Subcutaneous adipose tissue (tissue), 4 donors: ENCODE data around the gene KRTAP5-6. TPM values are rescaled to one million over a fixed set of nuclear protein-coding genes. Genes with fewer than 3 reads are reported as not detected.

Experiments used
- total RNA-seq, 4 donors: library from RNA; depleted of rRNA; stranded (reverse); fragments of >200 nt; gene quantifications; one replicate each; pipeline ENCODE4 v1.1.0, GENCODE V29; 2016
- TF ChIP-seq, protein P1 (sequence below): fragments of 450-650 bp; IDR thresholded peaks from one replicate; pipeline ENCODE4 v1.5.1; 2016; ENCODE audit warnings: low read depth, mild to moderate bottlenecking, control low read depth, antibody characterized with exemption, moderate library complexity

Gene KRTAP5-6
- total RNA-seq, 4 donors from 2014 or later: not detected

DNA sequence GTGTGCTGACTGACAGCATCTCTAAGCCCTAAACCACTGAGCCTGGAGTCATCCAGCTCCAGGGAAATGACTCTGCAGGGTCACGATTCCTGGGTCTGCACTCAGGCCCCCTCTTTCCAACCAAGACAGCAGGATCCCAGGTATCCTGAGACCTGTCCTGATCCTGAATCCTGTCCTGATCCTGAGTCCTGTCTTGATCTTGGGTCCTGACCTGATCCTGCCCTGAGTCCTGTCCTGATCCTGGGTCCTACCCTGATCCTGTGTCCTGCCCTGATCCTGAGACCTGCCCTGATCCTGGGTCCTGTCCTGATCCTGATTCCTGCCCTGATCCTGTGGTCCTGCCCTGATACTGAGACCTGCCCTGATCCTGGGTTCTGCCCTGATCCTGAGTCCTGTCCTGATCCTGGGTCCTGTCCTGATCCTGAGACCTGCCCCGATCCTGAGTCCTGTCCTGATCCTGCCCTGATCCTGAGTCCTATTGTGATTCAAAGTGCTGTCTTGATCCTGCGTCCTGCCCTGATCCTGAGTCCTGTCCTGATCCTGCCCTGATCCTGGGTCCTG, 1.4 kb upstream of the KRTAP5-6 start:
- TF ChIP-seq, protein P1, sequence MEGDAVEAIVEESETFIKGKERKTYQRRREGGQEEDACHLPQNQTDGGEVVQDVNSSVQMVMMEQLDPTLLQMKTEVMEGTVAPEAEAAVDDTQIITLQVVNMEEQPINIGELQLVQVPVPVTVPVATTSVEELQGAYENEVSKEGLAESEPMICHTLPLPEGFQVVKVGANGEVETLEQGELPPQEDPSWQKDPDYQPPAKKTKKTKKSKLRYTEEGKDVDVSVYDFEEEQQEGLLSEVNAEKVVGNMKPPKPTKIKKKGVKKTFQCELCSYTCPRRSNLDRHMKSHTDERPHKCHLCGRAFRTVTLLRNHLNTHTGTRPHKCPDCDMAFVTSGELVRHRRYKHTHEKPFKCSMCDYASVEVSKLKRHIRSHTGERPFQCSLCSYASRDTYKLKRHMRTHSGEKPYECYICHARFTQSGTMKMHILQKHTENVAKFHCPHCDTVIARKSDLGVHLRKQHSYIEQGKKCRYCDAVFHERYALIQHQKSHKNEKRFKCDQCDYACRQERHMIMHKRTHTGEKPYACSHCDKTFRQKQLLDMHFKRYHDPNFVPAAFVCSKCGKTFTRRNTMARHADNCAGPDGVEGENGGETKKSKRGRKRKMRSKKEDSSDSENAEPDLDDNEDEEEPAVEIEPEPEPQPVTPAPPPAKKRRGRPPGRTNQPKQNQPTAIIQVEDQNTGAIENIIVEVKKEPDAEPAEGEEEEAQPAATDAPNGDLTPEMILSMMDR: no peak

DNA sequence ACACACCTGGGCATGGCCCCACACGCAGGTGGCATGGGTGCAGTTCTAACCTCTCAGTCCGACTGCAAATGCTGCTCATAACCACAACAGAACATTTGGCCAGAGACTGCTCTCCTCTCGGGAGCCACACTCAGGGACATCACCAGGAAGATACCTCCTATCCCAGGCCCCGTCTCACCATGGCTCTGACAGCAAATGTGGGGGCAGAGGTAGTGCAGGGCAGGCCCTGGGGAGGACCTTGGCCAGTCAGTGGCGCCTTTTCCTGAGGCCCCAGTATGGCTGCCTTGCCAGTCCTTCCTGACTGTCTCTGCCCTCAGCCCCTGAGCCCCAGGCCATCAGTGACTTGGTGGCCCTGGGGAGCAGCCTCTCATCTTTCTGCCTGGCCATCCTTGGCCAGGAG, 2.8 kb downstream of the KRTAP5-6 start:
- TF ChIP-seq, protein P1: no peak

DNA sequence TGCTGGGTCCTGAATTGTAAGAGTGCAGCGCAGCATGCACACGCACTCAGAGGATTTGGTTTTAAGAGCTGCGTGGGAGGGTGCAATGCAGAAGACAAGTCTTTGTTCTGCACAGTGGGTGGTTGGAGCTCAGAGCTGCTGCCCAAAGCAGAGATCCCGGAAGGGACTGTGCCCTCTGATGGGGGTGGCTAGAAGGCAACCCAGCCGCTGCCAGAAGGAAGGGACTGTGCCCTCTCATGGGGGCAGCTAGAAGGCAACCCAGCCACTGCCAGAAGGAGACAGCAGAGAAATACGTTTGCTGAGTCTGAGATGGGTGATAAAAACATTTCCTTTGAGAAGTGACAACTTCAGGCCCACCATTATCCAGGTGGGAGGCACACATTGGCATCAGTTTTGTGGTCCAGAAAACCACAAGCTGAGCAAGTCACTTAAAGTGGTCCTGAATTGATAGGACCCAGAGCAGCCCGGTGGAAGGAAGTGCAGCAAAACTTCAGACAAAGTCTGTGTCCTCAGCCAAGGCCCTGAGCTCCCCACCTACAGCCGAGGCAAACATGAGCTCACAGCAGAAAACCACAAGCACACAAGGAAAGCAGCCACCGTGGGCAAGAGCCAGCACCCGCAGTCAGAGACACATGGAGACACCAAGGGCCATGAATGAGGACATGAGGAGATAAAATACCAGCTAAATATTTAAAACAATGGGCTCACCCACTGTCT, 4.3 kb downstream of the KRTAP5-6 start:
- TF ChIP-seq, protein P1: no peak

DNA sequence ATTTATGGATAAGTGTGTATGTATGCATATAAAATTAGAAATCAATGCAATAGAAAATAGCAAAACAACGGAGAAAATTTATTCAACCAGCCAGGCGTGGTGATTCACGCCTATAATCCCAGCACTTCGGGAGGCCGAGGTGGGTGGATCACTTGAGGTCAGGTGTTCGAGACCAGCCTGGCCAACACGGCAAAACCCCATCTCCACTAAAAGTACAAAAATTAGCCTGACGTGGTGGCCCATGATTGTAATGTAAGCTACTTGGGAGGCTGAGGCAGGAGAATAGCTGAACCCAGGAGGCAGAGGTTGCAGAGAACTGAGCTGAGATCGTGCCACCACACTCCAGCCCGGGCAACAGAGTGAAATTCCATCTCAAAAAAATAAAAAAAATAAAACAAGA, 5.5 kb downstream of the KRTAP5-6 start:
- TF ChIP-seq, protein P1: no peak

DNA sequence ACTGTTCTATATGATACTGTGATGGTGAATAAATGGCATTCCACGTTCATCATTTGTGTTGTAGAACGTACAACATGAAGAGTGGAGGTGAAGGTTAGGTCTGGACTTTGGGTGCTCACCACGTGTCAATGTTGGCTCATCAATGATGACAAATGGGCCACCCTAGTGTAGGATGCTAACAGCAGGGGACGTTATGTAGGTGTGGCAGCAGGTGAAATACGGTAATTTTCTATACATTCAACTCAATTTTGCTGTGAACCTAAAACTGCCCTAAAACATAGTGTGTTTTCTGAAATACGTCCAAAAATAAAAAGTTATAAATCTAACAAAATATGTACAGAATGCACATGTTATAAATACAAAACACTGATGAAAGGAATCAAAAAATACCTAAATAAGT, 6.2 kb downstream of the KRTAP5-6 start:
- TF ChIP-seq, protein P1: no peak

DNA sequence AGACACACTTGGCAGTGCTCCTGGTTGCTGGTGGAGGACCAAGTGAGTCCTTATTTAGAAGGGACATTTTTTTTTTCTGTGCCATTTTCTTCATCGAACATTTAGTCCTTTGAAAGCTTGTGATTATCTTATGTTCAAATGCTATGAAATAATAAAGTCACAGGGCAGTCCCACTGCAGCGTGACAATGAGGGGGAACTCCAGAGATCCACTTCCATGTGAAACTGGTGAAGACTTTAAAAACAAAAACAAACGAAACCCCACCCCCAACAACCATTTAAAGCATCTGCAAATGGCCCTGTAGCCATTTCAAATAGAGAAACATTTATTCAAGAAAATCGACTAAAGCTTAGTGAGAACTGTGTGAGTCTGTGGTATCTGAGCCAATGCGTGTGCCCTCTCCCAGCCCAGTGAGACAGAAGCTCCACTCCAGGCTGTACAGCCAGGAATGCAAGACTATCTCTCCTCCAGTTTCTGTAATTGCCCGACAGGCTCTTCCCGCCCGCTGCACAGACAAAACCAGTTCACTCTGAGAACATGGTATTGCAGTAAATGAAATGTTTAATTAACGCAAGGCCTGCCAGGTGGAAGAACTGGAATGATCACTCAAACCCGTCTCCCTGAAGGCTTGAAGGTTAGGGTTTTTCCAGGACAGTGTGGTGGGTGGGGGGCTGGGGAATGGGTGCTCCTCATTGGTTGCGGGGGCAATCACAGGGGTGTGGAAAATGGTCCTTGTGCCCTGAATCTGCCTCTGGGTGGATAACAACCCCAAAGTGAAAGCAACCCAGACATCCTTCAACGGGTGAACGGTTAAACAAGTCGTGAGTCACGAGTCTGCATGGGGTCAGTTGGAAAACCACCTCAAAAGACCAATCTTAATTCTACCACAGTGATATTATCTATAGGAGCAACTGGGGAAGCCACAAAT, 8.4 kb downstream of the KRTAP5-6 start:
- TF ChIP-seq, protein P1: no peak
